Activated naive CD8-positive, alpha-beta T cell treated with anti-CD3 and anti-CD28 coated beads, Interleukin-2, amount 10 ng/mL, durations not matched to agents 7 days and 5 days (primary cell): Measurements from ENCODE around the gene UBXN11. TPM values are rescaled to one million over a fixed set of nuclear protein-coding genes. Genes with fewer than 3 reads are reported as not detected.
A peak's percentile ranks its signal among the peaks of the same experiment; 100 is the strongest.

Source experiments
- ATAC-seq: fragments of 150-1000 bp; cut with Tn5 transposase; one replicate; pipeline ENCODE4 v1.10.0; 2021; ENCODE audit warnings: low read depth, moderate library complexity
- POLR2A ChIA-PET: fragments of 350-600 bp; sonication (Branson Sonifier 250); formaldehyde crosslinking; loops from one replicate; lab custom pipeline; 2021; ENCODE audit warnings: antibody characterized with exemption; lab: Charles Lee
- DNase-seq: peaks from one replicate; pipeline ENCODE4 v3.0.0; 2021
- H3K27ac Mint-ChIP-seq: one replicate; pipeline ENCODE4 v1.8.0; 2022; ENCODE audit warnings: mild to moderate bottlenecking, mixed read lengths
- H3K27me3 Mint-ChIP-seq: one replicate; pipeline ENCODE4 v1.8.0; 2022; ENCODE audit warnings: mild to moderate bottlenecking, moderate library complexity, mixed read lengths
- H3K36me3 Mint-ChIP-seq: one replicate; pipeline ENCODE4 v1.8.0; 2021; ENCODE audit warnings: mild to moderate bottlenecking, mixed read lengths
- H3K4me1 Mint-ChIP-seq: one replicate; pipeline ENCODE4 v1.8.0; 2021; ENCODE audit warnings: mixed read lengths
- H3K4me3 Mint-ChIP-seq: one replicate; pipeline ENCODE4 v1.8.0; 2022; ENCODE audit warnings: mild to moderate bottlenecking, moderate library complexity, mixed read lengths
- H3K9me3 Mint-ChIP-seq: one replicate; pipeline ENCODE4 v1.8.0; 2021; ENCODE audit warnings: mixed read lengths
- total RNA-seq, 2 experiments: library from RNA; stranded (reverse); gene quantifications; one replicate each; pipeline ENCODE4 v1.2.3, GENCODE V29; 2021

The UBXN11 gene
- total RNA-seq, 2 experiments from 2014 or later = 60.5 to 64.1 TPM

GRCh38 chr1:26328597-26328996, 22.2 kb upstream of the UBXN11 start:
- H3K4me1 Mint-ChIP-seq = peaks cover 3% of the 10 kb centered on the region
- no peak overlapping the region for H3K4me3 Mint-ChIP-seq
- H3K27ac Mint-ChIP-seq = no peak overlapping the region
- H3K9me3 Mint-ChIP-seq = no peaks in the 10 kb centered on the region
- no peaks in the 10 kb centered on the region for H3K27me3 Mint-ChIP-seq
- no peak for ATAC-seq
- peaks cover 7% of the 10 kb centered on the region for H3K36me3 Mint-ChIP-seq
- no peak for DNase-seq
- POLR2A ChIA-PET = interaction anchor here (1.0 to 24.2 kb wide), 4 partner anchors 10 to 50 kb away, joined by 3 to 1079 read pairs (median 5); partner anchors contain the start of gene SH3BGRL3

- Mint-ChIP-seq H3K9me3 (no peaks in the 10 kb centered on the region), H3K27me3 (no peaks in the 10 kb centered on the region), H3K27ac (no peak overlapping the region), H3K36me3 (peaks cover 10% of the 10 kb centered on the region), H3K4me1 (peaks cover 6% of the 10 kb centered on the region), H3K4me3 (no peak overlapping the region)
- POLR2A ChIA-PET = interaction anchor here (0.6 to 24.2 kb wide), 7 partner anchors 11 to 67 kb away, joined by 3 to 1079 read pairs (median 3); partner anchors contain the start of gene SH3BGRL3
- no peak for DNase-seq
- ATAC-seq = peak; percentile 17
Measured at GRCh38 chr1:26327956-26328362, 21.5 kb upstream of the UBXN11 start.

GRCh38 chr1:26324550-26324949, 18.1 kb upstream of the UBXN11 start:
- no peak for ATAC-seq
- POLR2A ChIA-PET = interaction anchor here (0.6 to 24.2 kb wide), 3 partner anchors 34 to 98 kb away, joined by 3 to 1079 read pairs (median 3); partner anchors contain the start of gene SH3BGRL3
- Mint-ChIP-seq H3K9me3 (no peaks in the 10 kb centered on the region), H3K4me3 (no peak overlapping the region), H3K36me3 (peaks cover 30% of the 10 kb centered on the region), H3K27ac (peak overlapping the region; percentile 13), H3K27me3 (no peaks in the 10 kb centered on the region), H3K4me1 (peaks cover 23% of the 10 kb centered on the region)
- DNase-seq = no peak

- Mint-ChIP-seq H3K9me3 (no peaks in the 10 kb centered on the region), H3K4me1 (peaks cover 25% of the 10 kb centered on the region), H3K27me3 (no peaks in the 10 kb centered on the region), H3K36me3 (peaks cover 42% of the 10 kb centered on the region), H3K27ac (peak overlapping the region; percentile 30), H3K4me3 (no peak overlapping the region)
- no peak for ATAC-seq
- no peak for DNase-seq
- POLR2A ChIA-PET = interaction anchor here (0.6 to 24.2 kb wide), 4 partner anchors 40 to 154 kb away, joined by 3 to 1079 read pairs (median 3); partner anchors contain the start of genes SH3BGRL3 and ZNF593
Measured at GRCh38 chr1:26323382-26323781, 16.9 kb upstream of the UBXN11 start.

- ATAC-seq (no peak), DNase-seq (no peak)
- H3K9me3 Mint-ChIP-seq = no peaks in the 10 kb centered on the region
- H3K27me3 Mint-ChIP-seq = no peaks in the 10 kb centered on the region
- peaks cover 32% of the 10 kb centered on the region for H3K4me1 Mint-ChIP-seq
- H3K36me3 Mint-ChIP-seq = peaks cover 50% of the 10 kb centered on the region
- peak overlapping the region; percentile 26 for H3K27ac Mint-ChIP-seq
- peak overlapping the region; percentile 34 for H3K4me3 Mint-ChIP-seq
- POLR2A ChIA-PET = interaction anchor here (1.0 to 24.2 kb wide), 13 partner anchors 9 to 152 kb away, joined by 3 to 1079 read pairs (median 4); partner anchors contain the start of genes CEP85, SH3BGRL3, UBXN11 and ZNF593
Measured at GRCh38 chr1:26322042-26322331, 15.6 kb upstream of the UBXN11 start.

- peak; percentile 95 for DNase-seq
- Mint-ChIP-seq H3K4me3 (peak overlapping the region; percentile 94), H3K36me3 (peaks cover 50% of the 10 kb centered on the region), H3K4me1 (peaks cover 36% of the 10 kb centered on the region), H3K9me3 (no peaks in the 10 kb centered on the region), H3K27ac (peak overlapping the region; percentile 99), H3K27me3 (no peaks in the 10 kb centered on the region)
- POLR2A ChIA-PET = interaction anchor here (1.0 to 24.2 kb wide), 12 partner anchors 10 to 96 kb away, joined by 3 to 1079 read pairs (median 5); partner anchors contain the start of genes CEP85, SH3BGRL3 and UBXN11
- ATAC-seq = peak; percentile 71
Measured at GRCh38 chr1:26321315-26322041, 15.0 kb upstream of the UBXN11 start.

GRCh38 chr1:26320896-26321295, 14.5 kb upstream of the UBXN11 start:
- peak overlapping the region; percentile 99 for H3K27ac Mint-ChIP-seq
- POLR2A ChIA-PET = interaction anchor here (1.2 to 24.2 kb wide), 8 partner anchors 10 to 96 kb away, joined by 3 to 1079 read pairs (median 6); partner anchors contain the start of genes CEP85, SH3BGRL3 and UBXN11
- H3K9me3 Mint-ChIP-seq = no peaks in the 10 kb centered on the region
- ATAC-seq (peak; percentile 3), DNase-seq (peak; percentile 44)
- H3K4me3 Mint-ChIP-seq = peak overlapping the region; percentile 94
- peaks cover 41% of the 10 kb centered on the region for H3K4me1 Mint-ChIP-seq
- peaks cover 50% of the 10 kb centered on the region for H3K36me3 Mint-ChIP-seq
- no peaks in the 10 kb centered on the region for H3K27me3 Mint-ChIP-seq

GRCh38 chr1:26318338-26319064, 12.1 kb upstream of the UBXN11 start:
- no peaks in the 10 kb centered on the region for H3K9me3 Mint-ChIP-seq
- peak overlapping the region; percentile 94 for H3K4me3 Mint-ChIP-seq
- peaks cover 51% of the 10 kb centered on the region for H3K4me1 Mint-ChIP-seq
- peak overlapping the region; percentile 83 for H3K27ac Mint-ChIP-seq
- H3K27me3 Mint-ChIP-seq = no peaks in the 10 kb centered on the region
- POLR2A ChIA-PET = interaction anchor here (0.6 to 24.2 kb wide), 11 partner anchors 10 to 74 kb away, joined by 3 to 1079 read pairs (median 6); partner anchors contain the start of genes SH3BGRL3 and UBXN11
- no peak for ATAC-seq
- H3K36me3 Mint-ChIP-seq = peaks cover 43% of the 10 kb centered on the region
- DNase-seq = no peak

- H3K4me3 Mint-ChIP-seq = peak within 1 kb of the TSS; percentile 94
- H3K27me3 Mint-ChIP-seq = no peaks in the 10 kb centered on the region
- H3K4me1 Mint-ChIP-seq = peaks cover 53% of the 10 kb centered on the region
- DNase-seq (peak; percentile 65), ATAC-seq (peak; percentile 75)
- H3K27ac Mint-ChIP-seq = peak within 1 kb of the TSS; percentile 83
- H3K36me3 Mint-ChIP-seq = peaks cover 39% of the 10 kb centered on the region
- H3K9me3 Mint-ChIP-seq = no peaks in the 10 kb centered on the region
- POLR2A ChIA-PET = interaction anchor here (0.6 to 24.2 kb wide), 12 partner anchors 9 to 1904 kb away, joined by 3 to 1079 read pairs (median 6); partner anchors contain the start of genes SH3BGRL3 and UBXN11
Measured at GRCh38 chr1:26317612-26318337, 11.3 kb upstream of the UBXN11 start, which contains the start of gene CD52. Gene CD52 (plus strand): TSS chr1:26317958. CDS start chr1:26318018, 60 bp downstream.

- H3K27ac Mint-ChIP-seq = peak overlapping the region; percentile 83
- DNase-seq (no peak), ATAC-seq (no peak)
- peaks cover 47% of the 10 kb centered on the region for H3K4me1 Mint-ChIP-seq
- no peaks in the 10 kb centered on the region for H3K27me3 Mint-ChIP-seq
- H3K4me3 Mint-ChIP-seq = peak overlapping the region; percentile 94
- peaks cover 33% of the 10 kb centered on the region for H3K36me3 Mint-ChIP-seq
- H3K9me3 Mint-ChIP-seq = no peaks in the 10 kb centered on the region
- POLR2A ChIA-PET = interaction anchor here (0.7 to 24.2 kb wide), 9 partner anchors 9 to 76 kb away, joined by 3 to 1079 read pairs (median 6); partner anchors contain the start of genes SH3BGRL3 and UBXN11
Measured at GRCh38 chr1:26317146-26317545, 10.7 kb upstream of the UBXN11 start.

- ATAC-seq (no peak), DNase-seq (no peak)
- peaks cover 28% of the 10 kb centered on the region for H3K36me3 Mint-ChIP-seq
- peaks cover 47% of the 10 kb centered on the region for H3K4me1 Mint-ChIP-seq
- no peaks in the 10 kb centered on the region for H3K27me3 Mint-ChIP-seq
- POLR2A ChIA-PET = interaction anchor here (0.6 to 24.2 kb wide), 8 partner anchors 8 to 68 kb away, joined by 3 to 1079 read pairs (median 6); partner anchors contain the start of genes SH3BGRL3 and UBXN11
- H3K4me3 Mint-ChIP-seq = peak overlapping the region; percentile 94
- peak overlapping the region; percentile 81 for H3K27ac Mint-ChIP-seq
- H3K9me3 Mint-ChIP-seq = no peaks in the 10 kb centered on the region
Measured at GRCh38 chr1:26315874-26316850, 9.7 kb upstream of the UBXN11 start.
